Measurements from ENCODE around the gene CLECL1.

DNA sequence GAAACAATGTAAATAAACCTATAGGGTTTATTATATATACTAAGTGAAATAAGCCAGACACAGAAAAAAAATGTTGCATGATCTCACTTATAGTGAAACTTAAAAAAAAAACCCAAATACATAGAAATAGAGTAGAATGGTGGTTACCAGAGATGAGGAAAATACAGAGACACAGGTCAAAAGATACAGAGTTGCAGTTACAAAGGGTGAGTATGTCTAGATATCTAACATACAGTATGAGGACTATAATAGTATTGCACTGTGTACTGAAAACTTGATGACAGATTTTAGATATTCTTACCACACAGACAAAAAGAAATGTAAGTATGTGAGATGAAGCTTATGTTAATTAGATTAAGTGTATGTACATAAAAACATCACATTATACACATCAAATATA, 35.3 kb downstream of the CLECL1 start:
- TF ChIP-seq CEBPB (IDR thresholded peaks at IDR 0.05; ENCODE audit: low read depth, low read length) (no peak), SMC3 (IDR thresholded peaks at IDR 0.05; ENCODE audit: low read depth, low read length) (no peak)
- TF ChIP-seq, protein P1, sequence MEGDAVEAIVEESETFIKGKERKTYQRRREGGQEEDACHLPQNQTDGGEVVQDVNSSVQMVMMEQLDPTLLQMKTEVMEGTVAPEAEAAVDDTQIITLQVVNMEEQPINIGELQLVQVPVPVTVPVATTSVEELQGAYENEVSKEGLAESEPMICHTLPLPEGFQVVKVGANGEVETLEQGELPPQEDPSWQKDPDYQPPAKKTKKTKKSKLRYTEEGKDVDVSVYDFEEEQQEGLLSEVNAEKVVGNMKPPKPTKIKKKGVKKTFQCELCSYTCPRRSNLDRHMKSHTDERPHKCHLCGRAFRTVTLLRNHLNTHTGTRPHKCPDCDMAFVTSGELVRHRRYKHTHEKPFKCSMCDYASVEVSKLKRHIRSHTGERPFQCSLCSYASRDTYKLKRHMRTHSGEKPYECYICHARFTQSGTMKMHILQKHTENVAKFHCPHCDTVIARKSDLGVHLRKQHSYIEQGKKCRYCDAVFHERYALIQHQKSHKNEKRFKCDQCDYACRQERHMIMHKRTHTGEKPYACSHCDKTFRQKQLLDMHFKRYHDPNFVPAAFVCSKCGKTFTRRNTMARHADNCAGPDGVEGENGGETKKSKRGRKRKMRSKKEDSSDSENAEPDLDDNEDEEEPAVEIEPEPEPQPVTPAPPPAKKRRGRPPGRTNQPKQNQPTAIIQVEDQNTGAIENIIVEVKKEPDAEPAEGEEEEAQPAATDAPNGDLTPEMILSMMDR (conservative IDR thresholded peaks at IDR 0.05; ENCODE audit: low read depth, low read length), result no peak
